Activated T-cell treated with anti-CD3 and anti-CD28 coated beads for 48 hours (primary cell): Measurements from ENCODE around the gene GAGE12H.
"Not testable (repeated sequence)": the region's sequence is repeated elsewhere in the genome, so short reads cannot be mapped to it uniquely, and the experiment has no call there.

Source experiments
- DNase-seq: peaks from one replicate; pipeline ENCODE4 v3.0.0-alpha.2; 2020; ENCODE audit warnings: low read depth

The GAGE12H gene, protein sequence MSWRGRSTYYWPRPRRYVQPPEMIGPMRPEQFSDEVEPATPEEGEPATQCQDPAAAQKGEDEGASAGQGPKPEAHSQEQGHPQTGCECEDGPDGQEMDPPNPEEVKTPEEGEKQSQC

GRCh38 chrX:49579649-49580048, at the start of gene GAGE12H:
TSS of gene GAGE12H (plus strand) at chrX:49579949. CDS start at chrX:49581104, 1,155 bp downstream.
- DNase-seq = not testable (repeated sequence)

- DNase-seq = not testable (repeated sequence)
Observed at GRCh38 chrX:49531877-49532276, 47.9 kb upstream of the GAGE12H start, which contains the start of gene GAGE12C. TSS of gene GAGE12C (plus strand) at chrX:49532177. CDS start at chrX:49533332, 1,155 bp downstream.

DNA sequence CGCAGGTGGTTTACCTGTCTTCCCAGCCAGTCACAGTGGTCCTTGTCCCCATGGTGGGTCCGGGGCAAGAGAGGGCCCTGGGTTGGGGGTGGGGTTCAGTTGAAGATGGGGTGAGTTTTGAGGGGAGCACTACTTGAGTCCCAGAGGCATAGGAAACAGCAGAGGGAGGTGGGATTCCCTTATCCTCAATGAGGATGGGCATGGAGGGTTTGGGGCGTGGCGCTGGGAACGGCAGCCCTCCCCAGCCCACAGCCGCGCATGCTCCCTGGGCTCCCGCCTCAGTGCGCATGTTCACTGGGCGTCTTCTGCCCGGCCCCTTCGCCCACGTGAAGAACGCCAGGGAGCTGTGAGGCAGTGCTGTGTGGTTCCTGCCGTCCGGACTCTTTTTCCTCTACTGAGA, 38.3 kb upstream of the GAGE12H start, which contains the start of gene GAGE12D:
GAGE12D (plus strand) TSS at position 301 of the 400 bp plus-strand sequence. CDS start 1,155 bp downstream, outside the sequence.
- not testable (repeated sequence) for DNase-seq

DNA sequence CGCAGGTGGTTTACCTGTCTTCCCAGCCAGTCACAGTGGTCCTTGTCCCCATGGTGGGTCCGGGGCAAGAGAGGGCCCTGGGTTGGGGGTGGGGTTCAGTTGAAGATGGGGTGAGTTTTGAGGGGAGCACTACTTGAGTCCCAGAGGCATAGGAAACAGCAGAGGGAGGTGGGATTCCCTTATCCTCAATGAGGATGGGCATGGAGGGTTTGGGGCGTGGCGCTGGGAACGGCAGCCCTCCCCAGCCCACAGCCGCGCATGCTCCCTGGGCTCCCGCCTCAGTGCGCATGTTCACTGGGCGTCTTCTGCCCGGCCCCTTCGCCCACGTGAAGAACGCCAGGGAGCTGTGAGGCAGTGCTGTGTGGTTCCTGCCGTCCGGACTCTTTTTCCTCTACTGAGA, 28.8 kb upstream of the GAGE12H start, which contains the start of gene GAGE12E:
GAGE12E (plus strand) TSS at position 301 of the 400 bp plus-strand sequence. CDS start 1,155 bp downstream, outside the sequence.
- not testable (repeated sequence) for DNase-seq

DNA sequence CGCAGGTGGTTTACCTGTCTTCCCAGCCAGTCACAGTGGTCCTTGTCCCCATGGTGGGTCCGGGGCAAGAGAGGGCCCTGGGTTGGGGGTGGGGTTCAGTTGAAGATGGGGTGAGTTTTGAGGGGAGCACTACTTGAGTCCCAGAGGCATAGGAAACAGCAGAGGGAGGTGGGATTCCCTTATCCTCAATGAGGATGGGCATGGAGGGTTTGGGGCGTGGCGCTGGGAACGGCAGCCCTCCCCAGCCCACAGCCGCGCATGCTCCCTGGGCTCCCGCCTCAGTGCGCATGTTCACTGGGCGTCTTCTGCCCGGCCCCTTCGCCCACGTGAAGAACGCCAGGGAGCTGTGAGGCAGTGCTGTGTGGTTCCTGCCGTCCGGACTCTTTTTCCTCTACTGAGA, 19.2 kb upstream of the GAGE12H start, which contains the start of gene GAGE12F:
GAGE12F (plus strand) TSS at position 301 of the 400 bp plus-strand sequence. CDS start 1,155 bp downstream, outside the sequence.
- DNase-seq = not testable (repeated sequence)

DNA sequence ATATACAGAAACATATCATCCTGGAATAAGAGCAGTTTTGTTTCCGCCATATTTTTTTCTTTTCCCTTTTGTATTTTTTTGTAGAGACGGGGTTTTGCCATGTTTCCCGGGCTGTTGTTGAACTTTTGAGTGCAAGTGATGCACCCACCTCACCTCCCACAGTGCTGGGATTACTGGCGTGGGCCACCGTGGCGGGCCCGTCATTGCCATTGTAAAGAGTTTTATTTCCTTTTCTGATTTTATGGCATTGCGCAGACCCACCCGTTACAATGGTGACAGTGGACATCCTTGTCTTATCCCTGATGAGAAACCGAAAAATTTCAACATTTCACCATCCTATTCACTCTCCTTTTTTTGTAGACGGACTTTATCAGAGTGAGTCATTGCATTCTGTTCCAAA, 11.0 kb upstream of the GAGE12H start:
- DNase-seq = not testable (repeated sequence)

GRCh38 chrX:49569152-49569551, 10.6 kb upstream of the GAGE12H start:
- not testable (repeated sequence) for DNase-seq

GRCh38 chrX:49570100-49570499, 9.6 kb upstream of the GAGE12H start, which contains the start of gene GAGE12G:
TSS of gene GAGE12G (plus strand) at chrX:49570400. CDS start at chrX:49571555, 1,155 bp downstream.
- DNase-seq = not testable (repeated sequence)

- not testable (repeated sequence) for DNase-seq
Observed at GRCh38 chrX:49589196-49589595, 9.4 kb downstream of the GAGE12H start, which contains the start of gene GAGE2A. TSS of gene GAGE2A (plus strand) at chrX:49589496. CDS start at chrX:49590651, 1,155 bp downstream.

GRCh38 chrX:49589769-49590478, 10.2 kb downstream of the GAGE12H start:
- not testable (repeated sequence) for DNase-seq

GRCh38 chrX:49590488-49590887, 10.7 kb downstream of the GAGE12H start:
- DNase-seq = not testable (repeated sequence)

GRCh38 chrX:49598720-49599119, 19.0 kb downstream of the GAGE12H start, which contains the start of gene GAGE1:
TSS of gene GAGE1 (plus strand) at chrX:49599020. CDS start at chrX:49600175, 1,155 bp downstream.
- not testable (repeated sequence) for DNase-seq

- DNase-seq = no peak
Observed at GRCh38 chrX:49610718-49611310, 31.1 kb downstream of the GAGE12H start.

GRCh38 chrX:49618574-49618973, 38.8 kb downstream of the GAGE12H start:
- DNase-seq = no peak

DNA sequence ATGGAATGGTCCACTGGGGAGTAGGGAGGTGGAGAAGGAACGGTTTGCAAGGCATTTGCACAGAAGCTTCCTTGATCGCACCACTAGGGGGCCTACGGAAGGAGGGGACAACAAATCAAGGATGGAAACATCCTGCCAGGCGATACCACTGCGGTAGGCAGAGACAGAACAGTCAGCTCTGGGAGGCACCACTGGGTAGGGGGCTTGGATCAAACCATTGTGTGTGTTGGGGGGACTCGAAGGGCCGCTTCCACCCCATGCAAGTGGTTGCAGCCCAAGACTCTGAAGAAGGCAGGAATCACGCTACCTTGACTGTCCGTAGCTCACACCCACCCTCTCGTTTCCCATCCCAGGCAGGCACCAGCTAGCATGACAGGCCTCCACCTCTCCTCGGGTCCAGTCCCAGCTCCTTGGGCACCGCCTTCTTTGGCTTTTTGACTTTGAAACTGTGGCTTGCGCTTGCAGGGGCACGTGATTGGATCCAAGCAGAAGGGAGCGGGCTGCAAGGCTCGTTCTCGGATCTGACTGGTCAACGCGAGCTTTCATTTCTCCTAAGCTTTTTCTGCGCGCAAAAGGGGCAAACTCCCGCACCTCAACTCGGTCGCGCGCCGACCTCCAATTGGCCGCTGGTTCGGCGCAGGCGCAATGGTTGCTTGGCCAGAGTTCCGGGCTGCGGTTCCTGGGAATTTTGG, 47.5 kb downstream of the GAGE12H start:
- DNase-seq = no peak
